Esophagus muscularis mucosa (tissue), 3 donors: ENCODE data around the gene SUPT4H1.
"Not testable (repeated sequence)": the region's sequence is repeated elsewhere in the genome, so short reads cannot be mapped to it uniquely, and the experiment has no call there.

Experiments used
- POLR2A ChIP-seq: fragments of 450-650 bp; IDR thresholded peaks from one replicate; pipeline ENCODE4 v1.6.1; 2017; ENCODE audit warnings: antibody characterized with exemption, moderate library complexity, mild to moderate bottlenecking, low read depth
- TF ChIP-seq, protein P1 (sequence below), 3 experiments: fragments of 200-600 bp in 2 of 3; fragments of 450-650 bp in 1 of 3; sonication (generic) in 2 of 3; IDR thresholded peaks; one replicate each; pipeline ENCODE4 v1.5.1; 2017 to 2019; ENCODE audit warnings: antibody characterized with exemption in 3 of 3, mild to moderate bottlenecking in 2 of 3, moderate library complexity in 1 of 3

DNA sequence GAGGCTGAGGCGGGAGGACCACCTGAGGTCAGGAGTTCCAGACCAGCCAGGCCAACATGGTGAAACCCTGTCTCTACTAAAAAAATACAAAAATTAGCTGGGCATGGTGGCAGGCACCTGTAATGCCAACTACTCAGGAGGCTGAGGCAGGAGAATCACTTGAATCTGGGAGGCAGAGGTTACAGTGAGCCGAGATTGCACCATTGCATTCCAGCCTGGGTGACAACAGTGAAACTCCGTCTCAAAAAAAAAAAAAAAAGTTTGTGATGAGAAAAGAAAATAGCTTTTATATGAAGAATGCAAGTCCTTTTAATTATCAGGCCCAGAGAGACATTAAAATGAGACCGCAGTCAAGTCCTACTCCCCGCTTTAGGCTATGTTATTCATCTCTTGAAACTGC is 45.4 kb upstream of the SUPT4H1 start:
- TF ChIP-seq POLR2A, result not testable (repeated sequence)
- TF ChIP-seq, protein P1, sequence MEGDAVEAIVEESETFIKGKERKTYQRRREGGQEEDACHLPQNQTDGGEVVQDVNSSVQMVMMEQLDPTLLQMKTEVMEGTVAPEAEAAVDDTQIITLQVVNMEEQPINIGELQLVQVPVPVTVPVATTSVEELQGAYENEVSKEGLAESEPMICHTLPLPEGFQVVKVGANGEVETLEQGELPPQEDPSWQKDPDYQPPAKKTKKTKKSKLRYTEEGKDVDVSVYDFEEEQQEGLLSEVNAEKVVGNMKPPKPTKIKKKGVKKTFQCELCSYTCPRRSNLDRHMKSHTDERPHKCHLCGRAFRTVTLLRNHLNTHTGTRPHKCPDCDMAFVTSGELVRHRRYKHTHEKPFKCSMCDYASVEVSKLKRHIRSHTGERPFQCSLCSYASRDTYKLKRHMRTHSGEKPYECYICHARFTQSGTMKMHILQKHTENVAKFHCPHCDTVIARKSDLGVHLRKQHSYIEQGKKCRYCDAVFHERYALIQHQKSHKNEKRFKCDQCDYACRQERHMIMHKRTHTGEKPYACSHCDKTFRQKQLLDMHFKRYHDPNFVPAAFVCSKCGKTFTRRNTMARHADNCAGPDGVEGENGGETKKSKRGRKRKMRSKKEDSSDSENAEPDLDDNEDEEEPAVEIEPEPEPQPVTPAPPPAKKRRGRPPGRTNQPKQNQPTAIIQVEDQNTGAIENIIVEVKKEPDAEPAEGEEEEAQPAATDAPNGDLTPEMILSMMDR (IDR thresholded peaks at IDR 0.05), result not testable (repeated sequence)
